ENCODE measurements around the gene PLA2G5.
A peak's percentile ranks its signal among the peaks of the same experiment; 100 is the strongest.
"Not testable (repeated sequence)": the region's sequence is repeated elsewhere in the genome, so short reads cannot be mapped to it uniquely, and the experiment has no call there.

The PLA2G5 gene, protein sequence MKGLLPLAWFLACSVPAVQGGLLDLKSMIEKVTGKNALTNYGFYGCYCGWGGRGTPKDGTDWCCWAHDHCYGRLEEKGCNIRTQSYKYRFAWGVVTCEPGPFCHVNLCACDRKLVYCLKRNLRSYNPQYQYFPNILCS

DNA sequence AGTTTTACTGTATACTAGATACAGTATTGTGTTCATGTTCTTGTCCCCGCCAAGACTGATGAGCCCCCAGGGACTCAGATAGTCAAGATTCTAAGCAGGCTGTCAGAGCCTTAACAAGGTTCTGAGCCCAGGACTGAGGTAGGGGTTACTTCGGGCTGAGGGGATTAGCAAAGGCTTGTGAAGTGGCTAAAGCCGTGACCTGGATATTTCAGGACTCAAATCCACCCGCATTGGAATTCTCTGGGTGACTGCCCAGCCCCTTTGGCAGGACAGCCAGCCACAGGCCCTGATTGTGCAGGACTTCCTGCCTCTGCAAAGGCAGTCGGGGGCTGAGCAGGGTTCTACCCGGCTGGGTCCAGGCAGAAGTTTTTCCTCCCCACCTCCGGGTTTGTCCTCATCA is at the start of gene PLA2G5:
Gene PLA2G5 (plus strand): TSS at position 321 of the 400 bp plus-strand sequence. CDS start 14,637 bp downstream, outside the sequence.
- no peak for DNase-seq

DNA sequence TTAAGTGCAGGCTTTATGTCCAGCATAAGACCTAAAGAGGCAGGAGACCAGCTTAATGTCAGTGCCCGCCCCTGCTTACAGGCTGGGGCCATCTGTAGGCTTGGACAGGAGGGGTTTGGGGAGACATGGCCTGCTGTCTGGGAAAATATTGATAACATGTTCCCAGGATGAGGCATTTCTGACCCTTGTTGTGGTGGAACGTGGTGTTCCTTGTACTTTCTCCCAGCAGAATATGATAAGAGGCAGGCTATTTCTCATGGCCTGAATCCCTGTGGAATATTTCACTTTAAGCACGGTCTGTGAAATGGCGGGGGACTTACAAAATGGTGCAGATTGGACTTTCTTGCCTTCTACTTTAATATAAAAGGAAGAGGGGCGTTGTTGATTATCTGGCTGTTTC is 41.9 kb upstream of the PLA2G5 start:
- no peak for DNase-seq

DNA sequence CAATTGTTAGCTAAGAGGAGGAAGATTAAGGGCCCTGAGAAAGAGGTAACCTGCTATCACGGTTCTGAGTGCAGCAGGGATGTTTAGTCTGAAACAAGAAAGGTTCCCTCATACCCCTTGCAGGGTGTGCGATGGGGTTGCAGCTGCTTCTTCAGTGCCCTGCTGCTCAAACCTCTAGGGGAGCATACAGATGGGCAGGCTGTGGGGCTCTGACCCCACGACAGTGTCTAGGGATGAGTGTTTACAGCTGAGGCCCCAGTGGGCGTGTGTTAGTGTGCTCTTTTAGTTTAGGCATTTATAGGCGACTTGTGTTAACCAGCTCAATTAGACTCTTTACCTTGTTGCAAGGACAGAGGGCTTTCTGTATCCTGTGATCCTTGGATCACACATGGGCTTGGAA is 41.3 kb upstream of the PLA2G5 start:
- DNase-seq, result no peak

DNA sequence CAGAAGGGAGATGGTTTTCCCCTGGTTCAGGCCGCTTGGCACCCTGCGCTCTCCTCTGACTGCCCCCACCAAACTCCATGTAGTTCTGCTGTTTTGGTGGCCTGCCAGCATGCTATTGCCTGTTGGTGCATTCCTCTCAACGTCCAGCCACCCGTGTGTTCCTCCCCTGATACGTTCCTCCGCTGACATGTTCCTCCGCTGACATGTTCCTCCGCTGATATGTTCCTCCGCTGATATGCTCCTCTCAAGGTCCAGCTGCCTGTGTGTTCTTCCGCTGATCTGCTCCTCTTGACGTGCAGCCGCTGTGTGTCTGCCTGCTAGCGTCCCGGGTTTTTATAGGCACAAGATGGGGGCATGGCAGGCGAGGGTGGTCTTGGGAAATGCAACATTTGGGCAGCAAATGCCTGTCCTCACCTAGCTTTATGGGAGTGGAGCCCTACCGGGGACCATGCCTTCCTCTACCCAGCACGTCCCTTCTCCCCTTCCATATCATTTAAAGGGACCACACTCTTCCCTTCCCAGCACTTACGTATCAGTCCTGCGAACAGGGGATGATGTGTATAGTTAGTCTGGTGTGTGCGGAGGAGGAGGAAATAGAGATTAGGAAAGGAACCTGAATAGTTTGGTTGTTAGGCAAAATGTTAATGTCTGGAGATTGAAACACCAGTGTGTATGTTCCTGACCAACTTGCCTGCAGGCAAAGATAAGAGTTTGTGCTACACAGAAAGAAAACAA is 40.6 kb upstream of the PLA2G5 start:
- DNase-seq, result no peak

DNA sequence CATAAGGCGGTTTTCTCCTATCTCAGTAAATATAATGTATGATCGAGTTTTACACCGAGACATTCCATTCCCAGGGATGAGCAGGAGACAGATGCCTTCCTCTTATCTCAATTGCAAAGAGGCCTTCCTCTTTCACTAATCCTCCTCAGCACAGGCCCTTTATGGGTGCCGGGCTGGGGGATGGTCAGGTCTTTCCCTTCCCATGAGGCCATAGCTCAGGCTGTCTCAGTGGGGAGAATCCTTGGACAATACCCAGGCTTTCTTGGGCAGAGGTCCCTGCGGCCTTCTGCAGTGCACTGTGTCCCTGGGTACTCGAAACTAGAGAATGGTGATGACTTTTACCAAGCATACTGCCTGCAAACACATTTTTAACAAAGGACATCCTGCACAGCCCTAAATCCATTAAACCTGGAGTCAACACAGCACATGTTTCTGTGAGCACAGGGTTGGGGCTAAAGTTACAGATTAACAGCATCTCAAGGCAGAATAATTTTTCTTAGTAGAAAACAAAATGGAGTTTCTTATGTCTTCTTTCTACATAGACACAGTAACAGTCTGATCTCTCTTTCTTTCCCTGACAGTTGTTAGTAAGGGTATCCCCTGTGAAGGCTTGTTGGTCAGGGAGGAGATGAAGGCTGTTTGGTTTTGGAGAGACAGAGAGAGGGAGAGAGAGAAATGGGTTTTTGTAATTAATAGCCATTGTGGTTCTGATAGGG is 39.4 kb upstream of the PLA2G5 start:
- DNase-seq, result not testable (repeated sequence)

DNA sequence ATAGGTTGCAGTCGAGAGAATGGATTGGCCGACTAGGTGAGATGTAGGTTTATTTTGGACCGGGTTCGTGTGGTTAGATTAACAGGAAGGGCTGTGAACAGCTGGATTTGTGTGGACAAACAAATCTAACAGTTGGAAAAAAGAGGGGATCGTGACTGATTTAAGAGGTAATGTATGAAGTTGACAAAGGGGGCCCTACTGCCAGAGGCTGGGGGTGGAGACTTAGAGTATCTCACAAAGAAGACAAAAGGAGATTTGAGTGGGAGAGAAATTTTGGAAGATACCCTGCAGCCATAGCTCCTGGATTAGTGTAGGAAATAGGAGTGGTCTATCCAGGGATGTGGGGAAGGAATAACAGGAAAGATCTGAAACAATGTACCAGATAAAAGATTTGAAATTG is 38.8 kb upstream of the PLA2G5 start:
- no peak for DNase-seq

DNA sequence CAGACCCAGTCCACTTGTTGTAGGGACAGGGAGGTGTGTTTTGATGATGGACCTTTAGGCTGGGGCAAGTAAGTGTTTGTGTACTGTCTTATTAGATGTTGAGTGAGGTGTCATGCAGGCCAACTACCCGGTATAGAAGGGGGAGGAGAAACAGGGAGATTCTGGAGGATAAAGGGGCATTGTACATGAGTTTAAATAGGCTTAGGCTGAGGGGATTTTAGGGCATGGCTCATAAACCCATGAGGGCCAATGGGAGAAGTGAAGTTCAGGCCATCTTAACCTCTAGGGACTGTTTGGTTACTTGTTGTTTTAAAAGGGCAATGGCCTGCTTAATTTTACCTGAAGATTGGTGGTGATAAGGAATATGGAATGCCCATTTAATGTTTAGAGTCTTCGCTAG is 38.2 kb upstream of the PLA2G5 start:
- no peak for DNase-seq

DNA sequence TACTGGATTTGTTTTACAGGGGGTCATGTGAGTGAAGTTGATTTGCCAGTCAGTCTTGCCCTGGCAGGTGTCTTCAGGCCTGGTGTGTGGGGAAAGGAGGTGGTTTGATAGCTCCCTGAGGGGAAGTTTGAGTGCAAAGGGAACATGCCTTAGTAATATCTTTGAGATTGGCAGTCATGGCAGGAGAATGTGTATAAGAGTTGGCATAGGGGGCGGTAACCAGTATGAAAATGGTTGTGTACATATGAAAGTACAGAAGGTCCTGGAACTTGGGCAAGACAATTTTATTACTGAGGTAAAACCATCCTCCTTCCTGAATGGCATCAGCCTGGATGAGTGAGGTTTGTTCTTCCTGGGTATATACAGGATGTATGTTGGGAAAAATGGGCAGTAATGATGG is 37.6 kb upstream of the PLA2G5 start:
- no peak for DNase-seq

DNA sequence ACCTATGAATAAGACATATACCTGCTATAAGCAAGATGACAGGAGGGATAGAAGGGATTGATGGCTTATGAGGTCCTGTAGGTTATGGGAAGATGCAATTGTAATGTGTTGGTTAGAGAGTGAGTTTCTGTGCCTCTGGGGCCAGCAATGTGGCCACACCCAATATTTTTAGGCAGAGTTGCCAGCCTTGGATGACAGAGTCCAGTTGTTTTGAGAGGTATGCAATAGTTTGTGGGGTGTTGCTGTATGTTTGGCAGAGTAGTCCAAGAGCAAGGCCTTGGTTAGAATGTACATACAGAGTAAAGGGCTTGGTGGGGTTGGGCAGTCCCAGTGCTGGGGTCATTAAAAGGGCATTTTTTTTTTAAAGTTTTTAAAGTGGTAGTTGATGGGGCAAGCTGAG is 36.6 kb upstream of the PLA2G5 start:
- no peak for DNase-seq

DNA sequence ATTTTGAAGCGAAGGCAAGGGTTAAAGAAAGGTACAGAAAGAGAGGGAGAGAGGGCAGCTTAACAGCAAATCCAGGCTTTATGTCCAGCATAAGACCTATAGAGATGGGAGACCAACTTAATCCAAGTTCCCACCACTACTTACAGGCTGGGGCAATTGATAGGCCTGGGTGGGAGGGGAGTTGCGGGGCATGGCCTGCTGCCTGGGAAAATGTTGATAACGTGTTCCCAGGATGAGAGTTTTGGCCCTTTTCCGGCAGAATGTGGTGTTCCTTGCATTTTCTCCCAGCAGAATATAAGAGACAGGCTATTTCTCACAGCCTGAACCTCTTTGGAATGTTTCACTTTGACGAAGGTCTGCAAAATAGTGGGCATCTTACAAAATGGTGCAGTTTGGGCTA is 34.9 kb upstream of the PLA2G5 start:
- no peak for DNase-seq

DNA sequence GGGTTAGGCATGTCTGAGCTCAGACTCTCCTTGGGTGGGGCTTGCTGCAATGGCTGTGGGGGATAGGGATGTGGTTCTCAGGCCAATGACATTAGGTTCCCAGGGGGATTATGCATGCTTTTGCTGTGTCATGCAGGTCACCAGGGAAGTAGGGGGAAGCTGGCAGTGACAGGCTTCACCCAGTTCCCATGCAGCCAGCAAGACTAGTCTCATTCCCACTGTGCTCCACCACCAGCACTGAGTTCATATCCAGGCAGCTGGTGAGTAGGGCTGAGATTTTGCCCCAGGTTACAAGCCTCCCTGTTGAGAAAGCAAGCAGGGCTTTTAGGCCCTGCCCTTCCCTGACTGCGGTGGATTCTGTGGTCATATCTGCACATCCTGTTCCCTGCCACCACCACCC is 32.1 kb upstream of the PLA2G5 start:
- DNase-seq, result no peak

DNA sequence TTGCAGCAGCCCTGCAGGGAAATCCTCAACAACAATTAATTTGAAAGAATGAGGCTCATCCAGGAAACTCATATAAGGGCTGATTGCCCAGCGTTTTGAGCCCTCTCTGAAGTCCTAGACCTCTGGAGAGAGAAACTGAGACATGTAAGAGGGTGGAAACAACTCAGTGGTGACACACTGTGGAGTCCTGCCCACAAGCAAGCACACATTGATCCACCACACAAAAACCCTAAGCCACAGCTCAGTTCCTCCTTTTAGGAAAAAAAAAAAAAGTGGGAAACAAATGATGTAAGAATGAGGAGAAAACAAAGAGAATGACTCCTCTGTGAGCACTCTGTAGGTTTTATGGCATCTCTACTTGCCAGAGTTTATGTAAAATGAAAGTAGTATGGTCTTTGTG is 22.9 kb upstream of the PLA2G5 start:
- no peak for DNase-seq

DNA sequence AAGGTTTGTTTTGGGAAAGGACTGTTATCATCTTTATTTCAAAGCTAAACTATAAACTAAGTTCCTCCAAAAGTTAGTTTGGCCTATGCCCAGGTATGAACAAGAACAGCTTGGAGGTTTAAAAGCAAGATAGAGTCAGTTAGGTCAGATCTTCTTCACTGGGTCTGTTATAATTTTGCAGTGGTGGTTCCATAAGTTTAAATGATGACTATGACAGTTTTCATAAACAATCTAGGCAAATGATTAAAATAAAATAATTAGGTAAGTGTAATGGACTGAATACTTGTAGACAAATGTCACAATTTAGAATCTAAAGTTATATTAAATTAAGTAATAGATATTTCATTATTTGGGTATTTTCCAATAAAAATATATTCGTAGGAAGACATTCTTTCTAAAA is 21.4 kb upstream of the PLA2G5 start:
- no peak for DNase-seq

DNA sequence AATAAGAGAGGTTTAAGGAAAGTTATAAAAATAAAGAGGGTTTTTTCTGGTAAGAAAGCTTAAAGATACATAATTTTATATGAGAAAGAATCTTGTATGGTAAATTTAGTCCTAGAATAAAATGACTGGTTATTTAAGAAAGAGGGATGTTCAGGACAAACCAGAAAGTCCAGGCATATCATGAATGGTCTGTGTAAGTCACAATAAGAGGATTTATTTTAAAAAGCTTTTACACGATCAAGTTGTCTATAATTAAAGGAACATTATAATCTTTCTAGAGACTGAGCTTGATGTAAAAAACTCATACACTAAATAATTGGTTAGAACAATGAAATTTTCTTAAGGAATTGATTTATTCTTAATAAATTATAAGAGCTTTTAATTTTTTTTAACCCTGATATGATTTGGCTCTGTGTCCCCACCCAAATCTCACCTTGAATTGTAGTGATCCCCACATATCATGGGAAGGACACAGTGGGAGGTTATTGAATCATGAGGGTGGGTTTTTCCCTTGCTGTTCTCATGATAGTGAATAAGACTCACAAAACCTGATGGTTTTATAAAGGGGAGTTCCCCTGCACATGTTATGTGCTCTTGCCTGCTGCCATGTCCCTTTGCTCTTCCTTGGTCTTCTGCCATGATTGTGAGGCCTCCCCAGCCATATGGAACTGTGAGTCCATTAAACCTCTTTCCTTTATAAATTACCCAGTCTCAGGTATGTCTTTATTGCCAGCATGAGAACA is 20.8 kb upstream of the PLA2G5 start:
- not testable (repeated sequence) for DNase-seq

DNA sequence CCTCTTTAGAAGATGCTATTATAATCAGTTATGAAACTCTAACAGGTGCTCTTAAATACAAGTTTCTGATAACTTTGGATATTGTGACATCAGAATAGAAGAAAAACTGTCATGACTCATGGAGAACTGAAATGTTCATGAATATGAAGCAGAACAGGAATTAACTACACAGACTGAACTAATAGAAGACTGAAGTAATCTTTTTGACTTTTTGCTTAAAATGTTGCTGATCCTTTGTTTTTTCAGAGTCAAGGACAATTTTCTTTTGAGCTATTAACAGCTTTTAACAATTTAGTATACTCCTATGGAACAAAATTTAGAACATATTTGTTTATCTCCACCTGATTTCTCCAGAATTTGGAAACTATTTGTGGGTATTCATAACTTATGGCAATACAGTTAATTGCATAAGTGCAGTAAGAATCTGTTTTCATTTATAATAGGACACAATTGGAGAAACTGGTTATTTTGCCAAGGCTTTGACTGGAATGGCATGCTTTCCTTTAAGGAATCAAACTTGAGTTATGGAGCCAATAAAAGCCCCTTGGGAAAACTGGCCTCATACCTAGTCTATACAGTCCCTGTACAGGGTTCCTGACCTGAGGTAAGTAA is 18.7 kb upstream of the PLA2G5 start:
- no peak for DNase-seq

DNA sequence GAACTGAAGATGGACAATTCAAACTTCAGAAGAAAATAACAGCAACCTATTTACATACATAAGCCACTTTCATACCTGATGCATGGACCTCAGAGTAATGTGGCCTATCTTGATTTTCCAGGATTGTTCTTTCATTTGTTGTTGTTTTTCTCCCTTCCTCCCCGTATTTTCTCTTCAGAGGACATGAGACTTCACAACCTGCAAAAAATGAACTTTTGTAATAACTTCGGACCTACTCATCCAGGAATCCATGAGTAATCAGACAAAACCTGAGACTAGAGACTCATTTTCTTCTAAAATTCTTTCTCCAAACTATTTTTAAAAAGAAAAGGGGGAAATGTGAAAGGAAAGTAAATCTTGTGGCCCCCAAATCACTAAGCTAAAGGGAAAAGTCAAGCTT is 17.6 kb upstream of the PLA2G5 start:
- DNase-seq, result no peak

DNA sequence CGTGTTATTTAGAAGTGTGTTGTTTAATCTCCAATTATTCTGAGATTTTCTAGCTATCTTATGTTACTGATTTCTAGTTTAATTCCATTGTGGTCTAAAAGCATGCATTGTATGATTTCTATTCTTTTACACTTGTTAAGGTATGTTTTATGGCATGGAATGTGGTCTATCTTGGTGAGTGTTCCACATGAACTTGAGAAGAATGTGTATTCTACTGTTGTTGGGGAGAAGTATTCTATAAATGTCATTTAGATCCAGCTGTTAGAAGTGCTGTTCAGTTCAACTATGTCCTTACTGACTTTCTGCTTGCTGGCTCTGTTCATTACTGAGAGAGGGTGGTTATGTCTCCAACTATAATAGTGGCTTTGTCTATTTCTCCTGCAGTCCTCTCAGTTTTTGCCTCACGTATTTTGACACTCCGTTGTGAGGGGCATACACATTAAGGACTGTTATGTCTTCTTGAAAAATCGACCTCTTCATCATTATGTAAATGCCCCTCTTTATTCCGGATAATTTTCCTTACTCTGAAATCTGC is 12.0 kb upstream of the PLA2G5 start:
- no peak for DNase-seq

DNA sequence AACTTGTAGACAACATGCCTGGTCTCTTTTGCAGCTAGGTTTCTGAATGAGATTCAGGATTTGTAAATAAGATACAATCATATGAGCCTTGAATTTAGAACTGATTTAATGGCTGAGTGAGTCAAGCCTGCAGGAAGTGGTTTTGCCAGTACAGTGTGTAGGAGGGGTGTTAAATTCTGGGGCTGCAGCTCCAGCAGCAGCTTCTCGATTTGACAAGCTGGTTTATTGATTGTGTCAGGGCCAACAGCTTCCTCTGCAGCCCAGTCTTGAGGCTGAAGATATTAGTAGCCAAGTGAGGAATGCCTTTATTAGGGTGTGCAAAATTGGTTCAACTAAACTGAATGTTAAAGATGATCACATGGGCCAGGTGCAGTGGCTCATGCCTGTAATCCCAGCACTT is 11.5 kb upstream of the PLA2G5 start:
- DNase-seq, result peak; percentile 31

DNA sequence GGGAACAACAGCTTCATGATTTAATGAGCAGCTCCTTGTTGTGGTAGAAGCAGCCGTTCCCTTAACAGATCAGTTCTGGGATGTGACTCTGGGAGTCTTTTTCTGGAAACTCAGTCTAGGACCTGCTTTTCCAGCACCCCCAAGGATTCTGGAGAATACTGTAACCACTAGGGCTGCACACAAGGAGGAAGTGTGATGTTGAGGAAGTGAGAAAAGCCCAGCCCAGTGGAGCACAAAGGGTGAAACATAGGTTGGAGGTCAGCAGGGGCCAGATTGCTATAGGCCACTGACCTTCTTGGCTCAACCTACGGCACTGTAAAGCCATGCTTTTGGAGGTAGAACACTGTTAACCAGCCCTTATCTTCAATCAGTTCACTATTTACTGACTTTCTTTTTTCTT is 10.1 kb upstream of the PLA2G5 start:
- DNase-seq, result no peak

DNA sequence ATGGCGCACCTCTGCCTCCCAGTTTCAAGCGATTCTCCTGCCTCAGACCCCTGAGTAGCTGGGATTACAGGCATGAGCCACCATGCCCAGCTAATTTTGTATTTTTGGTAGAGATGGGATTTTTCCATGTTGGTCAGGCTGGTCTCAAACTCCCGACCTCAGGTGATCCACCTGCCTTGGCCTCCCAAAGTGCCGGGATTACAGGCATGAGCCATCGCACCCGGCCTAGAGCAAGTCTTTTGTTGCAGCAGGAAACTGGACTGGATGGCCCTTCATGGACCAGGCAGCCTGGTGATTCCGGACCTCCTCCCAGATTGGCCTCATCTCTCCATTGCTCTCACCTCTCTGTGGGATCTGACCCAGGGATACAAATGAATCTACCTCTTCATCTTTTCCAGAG is 9.2 kb upstream of the PLA2G5 start:
- DNase-seq, result not testable (repeated sequence)

DNA sequence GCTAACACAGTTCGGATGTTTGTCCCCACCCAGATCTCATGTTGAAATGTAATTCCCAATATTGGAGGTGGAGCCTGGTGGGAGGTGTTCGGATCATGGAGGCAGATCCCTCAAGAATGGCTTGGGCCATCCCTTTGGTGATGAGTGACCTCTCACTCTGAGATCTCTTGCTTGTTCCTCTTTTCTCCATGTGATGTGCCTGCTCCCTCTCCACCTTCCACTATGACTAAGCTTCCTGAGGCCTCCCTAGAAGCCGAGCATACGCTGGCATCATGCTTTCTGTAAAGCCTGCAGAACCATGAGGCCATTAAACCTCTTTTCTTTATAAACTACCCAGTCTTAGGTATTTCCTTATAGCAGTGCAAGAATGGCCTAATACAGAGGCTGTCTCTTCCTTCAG is 8.1 kb upstream of the PLA2G5 start:
- DNase-seq, result no peak

DNA sequence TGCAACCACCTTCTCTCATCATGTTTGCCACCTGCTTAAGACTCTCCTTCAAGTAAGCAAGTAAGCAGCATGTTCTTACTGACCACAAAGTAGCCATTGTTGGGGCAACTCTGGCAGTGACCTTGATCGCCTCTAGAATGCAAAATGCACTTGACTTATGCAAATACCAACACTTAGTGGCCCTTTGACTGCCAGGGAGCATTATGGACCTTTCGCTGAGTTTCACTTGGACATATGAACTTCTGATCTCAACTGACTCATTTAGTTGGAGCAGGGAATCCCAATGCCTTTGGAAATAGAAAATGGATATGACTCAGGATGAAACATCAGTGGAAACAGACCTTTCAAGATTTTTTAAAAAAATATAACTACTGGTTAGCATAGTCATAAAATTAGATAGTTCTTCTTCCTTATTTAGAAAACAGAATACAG is 6.1 kb upstream of the PLA2G5 start:
- no peak for DNase-seq

DNA sequence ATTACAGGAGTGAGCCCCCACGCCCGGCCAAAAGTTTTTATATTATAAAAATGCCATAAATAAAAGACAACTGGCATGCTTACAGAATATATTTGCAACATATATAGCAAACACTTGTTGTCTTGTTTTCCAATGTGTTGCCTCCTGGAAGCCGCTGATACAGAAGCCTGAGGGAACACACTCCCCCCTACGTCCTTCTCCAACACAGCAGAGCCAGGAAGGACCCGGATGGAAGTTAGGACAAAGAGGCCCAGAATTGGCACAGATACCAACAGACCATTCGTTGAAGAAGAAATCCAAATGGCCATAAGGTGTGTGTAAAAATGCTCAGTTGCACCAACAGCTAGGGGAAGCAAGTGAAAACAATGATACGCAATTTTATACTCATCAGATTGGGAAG is 1.3 kb upstream of the PLA2G5 start:
- DNase-seq, result no peak
